HCT116 (cell line): ENCODE results near the gene SNX2. TPM values are rescaled to one million over a fixed set of nuclear protein-coding genes. Genes with fewer than 3 reads are reported as not detected.

Experiments used
- ATAC-seq: fragments of 200-7000 bp; cut with Tn5 transposase; 2 replicates; pipeline ENCODE4 v1.9.1; 2020; ENCODE audit warnings: mild to moderate bottlenecking, moderate library complexity
- BruUV-seq: library from RNA; stranded (reverse); fragments of 400-500 nt; replicated peaks from 2 replicates; lab custom pipeline; 2021; lab: Mats Ljungman, UMichigan
- CTCF ChIA-PET: fragments of 300-600 bp; sonication (Branson Sonifier 250); formaldehyde crosslinking; loops from one replicate; lab custom pipeline; 2021; ENCODE audit warnings: antibody characterized with exemption; lab: Charles Lee
- POLR2A ChIA-PET: fragments of 300-600, 350-600 bp; sonication (Branson Sonifier 250); formaldehyde crosslinking; loops from one replicate; lab custom pipeline; 2021; ENCODE audit warnings: antibody characterized with exemption; lab: Charles Lee
- RAD21 ChIA-PET, 2 experiments: fragments of 300-600 bp; sonication (Branson Sonifier 250); formaldehyde crosslinking; loops; one replicate each; lab custom pipeline; 2023; ENCODE audit warnings: low total read pairs in 2 of 2; ENCODE audit not compliant: uncharacterized antibody in 2 of 2, unreplicated experiment in 2 of 2, low non-redundant PET in 1 of 2; lab: Charles Lee
- DNase-seq: peaks from one replicate; pipeline ENCODE4 v3.0.0-alpha.2; 2010; ENCODE audit warnings: low read depth, low spot score
- H2AFZ ChIP-seq: fragments of 200-600 bp; shearing (Covaris generic), sonication (generic); 2 replicates; pipeline ENCODE4 v1.6.1; 2017; ENCODE audit warnings: low read depth, mixed run types, mixed read lengths, antibody characterized with exemption, low read length; ENCODE audit not compliant: poor library complexity, severe bottlenecking
- H3K27ac ChIP-seq: 2 replicates; pipeline ENCODE4 v1.5.1; 2012; ENCODE audit warnings: low read depth, low read length
- H3K27me3 ChIP-seq: fragments of 200-600 bp; sonication (generic); 2 replicates; pipeline ENCODE4 v1.6.1; 2016; ENCODE audit warnings: mixed run types, low read length, mixed read lengths; ENCODE audit not compliant: insufficient read depth
- H3K36me3 ChIP-seq, 2 experiments: fragments of 200-500 bp in 1 of 2; fragments of 200-600 bp in 1 of 2; sonication (Bioruptor generic) in 1 of 2; sonication (generic) in 1 of 2; 2 replicates each; pipeline versions ENCODE4 v1.5.1 to v1.6.1; 2014 to 2016; ENCODE audit warnings: low read length in 2 of 2, inconsistent platforms in 1 of 2, mixed read lengths in 1 of 2, mixed run types in 1 of 2; ENCODE audit not compliant: insufficient read depth in 2 of 2, control insufficient read depth in 1 of 2
- H3K4me1 ChIP-seq, 2 experiments: fragments of 200-600 bp in 1 of 2; sonication (generic) in 1 of 2; 2 replicates each; pipeline versions ENCODE4 v1.5.1 to v1.6.1; 2012 to 2017; ENCODE audit warnings: low read length in 2 of 2, inconsistent platforms in 1 of 2, mild to moderate bottlenecking in 1 of 2, mixed read lengths in 1 of 2, mixed run types in 1 of 2, moderate library complexity in 1 of 2; ENCODE audit not compliant: insufficient read depth in 2 of 2, control insufficient read depth in 1 of 2
- H3K4me2 ChIP-seq: fragments of 200-600 bp; sonication (generic); 2 replicates; pipeline ENCODE4 v1.6.1; 2017; ENCODE audit warnings: mixed run types, low read length, mixed read lengths
- H3K4me3 ChIP-seq, 2 experiments: fragments of 200-600 bp in 1 of 2; sonication (generic) in 1 of 2; replicated peaks in 1 of 2; 2 replicates each; pipeline ENCODE4 v1.5.1; 2011 to 2016; ENCODE audit warnings: low read length in 2 of 2, control low read depth in 1 of 2, low read depth in 1 of 2, mild to moderate bottlenecking in 1 of 2, mixed read lengths in 1 of 2, mixed run types in 1 of 2
- H3K79me2 ChIP-seq: fragments of 200-600 bp; sonication (generic); 2 replicates; pipeline ENCODE4 v1.6.1; 2017; ENCODE audit warnings: mild to moderate bottlenecking, mixed run types, low read length, moderate library complexity, mixed read lengths; ENCODE audit not compliant: insufficient read depth
- H3K9ac ChIP-seq: fragments of 200-600 bp; sonication (generic); 2 replicates; pipeline ENCODE4 v1.6.1; 2016; ENCODE audit warnings: low read length, mixed read lengths
- H3K9me2 ChIP-seq: fragments of 200-600 bp; sonication (generic), shearing (Covaris generic); 2 replicates; pipeline ENCODE4 v1.6.1; 2017; ENCODE audit warnings: mixed run types, mild to moderate bottlenecking, moderate library complexity; ENCODE audit not compliant: insufficient read depth
- H3K9me3 ChIP-seq, 2 experiments: fragments of 200-500 bp in 1 of 2; fragments of 200-600 bp in 1 of 2; sonication (Bioruptor generic) in 1 of 2; sonication (generic) in 1 of 2; 2 replicates each; pipeline ENCODE4 v1.6.1; 2014 to 2017; ENCODE audit warnings: low read length in 2 of 2, mixed read lengths in 2 of 2, inconsistent platforms in 1 of 2, low read depth in 1 of 2, mild to moderate bottlenecking in 1 of 2, mixed run types in 1 of 2, moderate library complexity in 1 of 2; ENCODE audit not compliant: control insufficient read depth in 1 of 2, insufficient read depth in 1 of 2
- H4K20me1 ChIP-seq: fragments of 200-600 bp; sonication (generic), shearing (Covaris generic); 2 replicates; pipeline ENCODE4 v1.6.1; 2017; ENCODE audit warnings: mixed run types, mild to moderate bottlenecking, moderate library complexity; ENCODE audit not compliant: insufficient read depth
- EGR1 ChIP-seq: IDR thresholded peaks from 2 replicates; pipeline ENCODE4 v1.6.1; 2012; ENCODE audit warnings: low read depth
- ELF1 ChIP-seq: IDR thresholded peaks from 2 replicates; pipeline ENCODE4 v1.6.1; 2012; ENCODE audit warnings: low read depth, borderline replicate concordance
- EZH2 ChIP-seq: fragments of 200-600 bp; sonication (generic); IDR thresholded peaks from 2 replicates; pipeline ENCODE4 v1.6.1; 2017; ENCODE audit warnings: antibody characterized with exemption, mixed run types
- EZH2phosphoT487 ChIP-seq: fragments of 200-600 bp; IDR thresholded peaks from 2 replicates; pipeline ENCODE4 v1.6.1; 2018; ENCODE audit warnings: antibody characterized with exemption, borderline replicate concordance
- JUND ChIP-seq: IDR thresholded peaks from 2 replicates; pipeline ENCODE4 v1.6.1; 2012
- POLR2AphosphoS5 ChIP-seq: IDR thresholded peaks from 2 replicates; pipeline ENCODE4 v1.6.1; 2011; ENCODE audit warnings: mild to moderate bottlenecking, low read depth, low read length, moderate library complexity
- RAD21 ChIP-seq: IDR thresholded peaks from 2 replicates; pipeline ENCODE4 v1.6.1; 2012; ENCODE audit warnings: low read depth, mild to moderate bottlenecking
- ZNF274 ChIP-seq: fragments of 200-500 bp; sonication (Bioruptor generic); IDR thresholded peaks from 2 replicates; pipeline ENCODE4 v1.6.1; 2014; ENCODE audit warnings: mild to moderate bottlenecking, low read depth, low read length, inconsistent platforms
- intact Hi-C: fragments of 100-400 bp; cut with micrococcal nuclease; formaldehyde crosslinking; loops from 2 replicates; pipeline ENCODE4 v1.10.0; 2022
- total RNA-seq: library from RNA; stranded (reverse); gene quantifications from one replicate; pipeline ENCODE4 v1.2.1, GENCODE V29; 2021; ENCODE audit not compliant: unreplicated experiment
- TF ChIP-seq, protein P1 (sequence below), 3 experiments: fragments of 200-600 bp in 1 of 3; sonication (generic) in 1 of 3; IDR thresholded peaks in 2 of 3; conservative IDR thresholded peaks in 1 of 3; 2 replicates each; pipeline ENCODE4 v1.5.1; 2012 to 2017; ENCODE audit warnings: low read depth in 2 of 3, low read length in 2 of 3, antibody characterized with exemption in 1 of 3, borderline replicate concordance in 1 of 3, control low read depth in 1 of 3, mild to moderate bottlenecking in 1 of 3, mixed read lengths in 1 of 3, mixed run types in 1 of 3, moderate library complexity in 1 of 3; ENCODE audit not compliant: insufficient read depth in 1 of 3
- TF ChIP-seq, protein P2 (sequence below): IDR thresholded peaks from 2 replicates; pipeline ENCODE4 v1.6.1; 2012
- TF ChIP-seq, protein P3 (sequence below): IDR thresholded peaks from 2 replicates; pipeline ENCODE4 v1.6.1; 2012; ENCODE audit warnings: low read depth

The SNX2 gene
- total RNA-seq, 1 experiment from 2014 or later, result 57.7 TPM

DNA sequence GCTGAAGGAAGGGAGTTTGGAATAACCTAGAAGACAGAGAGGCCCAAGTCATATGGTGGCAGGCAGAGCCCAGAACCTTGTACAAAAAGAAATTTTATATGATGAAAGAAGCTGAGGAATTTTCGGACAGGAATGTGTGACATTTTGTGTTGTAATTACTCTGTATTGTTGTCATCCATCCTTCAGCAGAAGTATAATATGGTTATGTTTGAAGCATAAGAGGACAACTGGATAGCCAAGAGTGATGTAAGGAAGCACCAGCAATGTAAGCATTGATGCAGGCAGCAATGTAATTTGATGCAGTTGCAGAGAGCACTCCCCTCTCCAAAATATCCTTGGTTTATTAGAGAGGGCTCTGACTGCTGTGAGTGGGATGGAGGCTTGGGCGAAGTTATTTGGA lies 19.1 kb upstream of the SNX2 start:
- Histone ChIP-seq H3K9ac (no peak overlapping the region), H3K9me3 (no peaks in the 10 kb centered on the region), H3K4me2 (no peak overlapping the region), H3K36me3 (no peaks in the 10 kb centered on the region), H3K4me1 (no peaks in the 10 kb centered on the region), H3K27ac (no peak overlapping the region), H3K4me3 (no peak overlapping the region), H3K27me3 (no peaks in the 10 kb centered on the region), H2AFZ (no peak overlapping the region), H3K79me2 (no peaks in the 10 kb centered on the region), H3K9me2 (no peaks in the 10 kb centered on the region), H4K20me1 (no peaks in the 10 kb centered on the region)
- intact Hi-C loops, result no loop called here
- DNase-seq (no peak), ATAC-seq (no peak)
- CTCF ChIA-PET, result no interaction called here
- TF ChIP-seq ZNF274 (no peak), EGR1 (no peak), EZH2 (no peak), JUND (no peak), ELF1 (no peak), EZH2phosphoT487 (no peak), POLR2AphosphoS5 (no peak), RAD21 (no peak)
- TF ChIP-seq, protein P1, sequence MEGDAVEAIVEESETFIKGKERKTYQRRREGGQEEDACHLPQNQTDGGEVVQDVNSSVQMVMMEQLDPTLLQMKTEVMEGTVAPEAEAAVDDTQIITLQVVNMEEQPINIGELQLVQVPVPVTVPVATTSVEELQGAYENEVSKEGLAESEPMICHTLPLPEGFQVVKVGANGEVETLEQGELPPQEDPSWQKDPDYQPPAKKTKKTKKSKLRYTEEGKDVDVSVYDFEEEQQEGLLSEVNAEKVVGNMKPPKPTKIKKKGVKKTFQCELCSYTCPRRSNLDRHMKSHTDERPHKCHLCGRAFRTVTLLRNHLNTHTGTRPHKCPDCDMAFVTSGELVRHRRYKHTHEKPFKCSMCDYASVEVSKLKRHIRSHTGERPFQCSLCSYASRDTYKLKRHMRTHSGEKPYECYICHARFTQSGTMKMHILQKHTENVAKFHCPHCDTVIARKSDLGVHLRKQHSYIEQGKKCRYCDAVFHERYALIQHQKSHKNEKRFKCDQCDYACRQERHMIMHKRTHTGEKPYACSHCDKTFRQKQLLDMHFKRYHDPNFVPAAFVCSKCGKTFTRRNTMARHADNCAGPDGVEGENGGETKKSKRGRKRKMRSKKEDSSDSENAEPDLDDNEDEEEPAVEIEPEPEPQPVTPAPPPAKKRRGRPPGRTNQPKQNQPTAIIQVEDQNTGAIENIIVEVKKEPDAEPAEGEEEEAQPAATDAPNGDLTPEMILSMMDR (IDR thresholded peaks at IDR 0.05 in 2 of 3, conservative IDR thresholded peaks at IDR 0.05 in 1 of 3; ENCODE audit: borderline replicate concordance in 1 of 3, insufficient read depth in 1 of 3, low read depth in 2 of 3, low read length in 2 of 3), result no peak
- TF ChIP-seq, protein P2, sequence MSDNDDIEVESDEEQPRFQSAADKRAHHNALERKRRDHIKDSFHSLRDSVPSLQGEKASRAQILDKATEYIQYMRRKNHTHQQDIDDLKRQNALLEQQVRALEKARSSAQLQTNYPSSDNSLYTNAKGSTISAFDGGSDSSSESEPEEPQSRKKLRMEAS, result no peak
- TF ChIP-seq, protein P3, sequence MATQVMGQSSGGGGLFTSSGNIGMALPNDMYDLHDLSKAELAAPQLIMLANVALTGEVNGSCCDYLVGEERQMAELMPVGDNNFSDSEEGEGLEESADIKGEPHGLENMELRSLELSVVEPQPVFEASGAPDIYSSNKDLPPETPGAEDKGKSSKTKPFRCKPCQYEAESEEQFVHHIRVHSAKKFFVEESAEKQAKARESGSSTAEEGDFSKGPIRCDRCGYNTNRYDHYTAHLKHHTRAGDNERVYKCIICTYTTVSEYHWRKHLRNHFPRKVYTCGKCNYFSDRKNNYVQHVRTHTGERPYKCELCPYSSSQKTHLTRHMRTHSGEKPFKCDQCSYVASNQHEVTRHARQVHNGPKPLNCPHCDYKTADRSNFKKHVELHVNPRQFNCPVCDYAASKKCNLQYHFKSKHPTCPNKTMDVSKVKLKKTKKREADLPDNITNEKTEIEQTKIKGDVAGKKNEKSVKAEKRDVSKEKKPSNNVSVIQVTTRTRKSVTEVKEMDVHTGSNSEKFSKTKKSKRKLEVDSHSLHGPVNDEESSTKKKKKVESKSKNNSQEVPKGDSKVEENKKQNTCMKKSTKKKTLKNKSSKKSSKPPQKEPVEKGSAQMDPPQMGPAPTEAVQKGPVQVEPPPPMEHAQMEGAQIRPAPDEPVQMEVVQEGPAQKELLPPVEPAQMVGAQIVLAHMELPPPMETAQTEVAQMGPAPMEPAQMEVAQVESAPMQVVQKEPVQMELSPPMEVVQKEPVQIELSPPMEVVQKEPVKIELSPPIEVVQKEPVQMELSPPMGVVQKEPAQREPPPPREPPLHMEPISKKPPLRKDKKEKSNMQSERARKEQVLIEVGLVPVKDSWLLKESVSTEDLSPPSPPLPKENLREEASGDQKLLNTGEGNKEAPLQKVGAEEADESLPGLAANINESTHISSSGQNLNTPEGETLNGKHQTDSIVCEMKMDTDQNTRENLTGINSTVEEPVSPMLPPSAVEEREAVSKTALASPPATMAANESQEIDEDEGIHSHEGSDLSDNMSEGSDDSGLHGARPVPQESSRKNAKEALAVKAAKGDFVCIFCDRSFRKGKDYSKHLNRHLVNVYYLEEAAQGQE, result no peak
- BruUV-seq, result no TSS peak
- RAD21 ChIA-PET, result no interaction called here
- POLR2A ChIA-PET, result no interaction called here
